ENCODE measurements around the gene GTSF1L. TPM values are rescaled to one million over a fixed set of nuclear protein-coding genes. Genes with fewer than 3 reads are reported as not detected.
A peak's percentile ranks its signal among the peaks of the same experiment; 100 is the strongest.

GTSF1L gene
- total RNA-seq, 1 experiment from 2014 or later, result not detected

GRCh38 chr20:43746344-43747137 is 19.7 kb upstream of the GTSF1L start:
- peak; percentile 65 for DNase-seq (ENCODE audit: low read depth)

GRCh38 chr20:43744966-43745730 is 18.3 kb upstream of the GTSF1L start:
- peak; percentile 64 for DNase-seq (ENCODE audit: low read depth)

GRCh38 chr20:43744151-43744611 is 17.4 kb upstream of the GTSF1L start:
- DNase-seq (ENCODE audit: low read depth), result peak; percentile 71

- no peak for DNase-seq (ENCODE audit: low read depth)
Observed at GRCh38 chr20:43740642-43741041, 13.8 kb upstream of the GTSF1L start.

- no peak for DNase-seq (ENCODE audit: low read depth)
Observed at GRCh38 chr20:43739148-43739749, 12.4 kb upstream of the GTSF1L start.

- no peak for DNase-seq (ENCODE audit: low read depth)
Observed at GRCh38 chr20:43737925-43738324, 11.1 kb upstream of the GTSF1L start.

- peak; percentile 51 for DNase-seq (ENCODE audit: low read depth)
Observed at GRCh38 chr20:43736588-43737158, 9.9 kb upstream of the GTSF1L start.

GRCh38 chr20:43731927-43732326 is 5.1 kb upstream of the GTSF1L start:
- peak; percentile 52 for DNase-seq (ENCODE audit: low read depth)

- DNase-seq (ENCODE audit: low read depth), result peak; percentile 87
Observed at GRCh38 chr20:43731469-43731868, 4.7 kb upstream of the GTSF1L start.

- DNase-seq (ENCODE audit: low read depth), result no peak
Observed at GRCh38 chr20:43728686-43729255, 2.0 kb upstream of the GTSF1L start.

- no peak for DNase-seq (ENCODE audit: low read depth)
Observed at GRCh38 chr20:43727980-43728590, 1.3 kb upstream of the GTSF1L start.

GRCh38 chr20:43726333-43726732 is 469 bp downstream of the GTSF1L start:
- no peak for DNase-seq (ENCODE audit: low read depth)

- no peak for DNase-seq (ENCODE audit: low read depth)
Observed at GRCh38 chr20:43725666-43726065, 1.1 kb downstream of the GTSF1L start.

GRCh38 chr20:43724383-43724782 is 2.4 kb downstream of the GTSF1L start:
- DNase-seq (ENCODE audit: low read depth), result no peak

- no peak for DNase-seq (ENCODE audit: low read depth)
Observed at GRCh38 chr20:43723735-43724134, 3.1 kb downstream of the GTSF1L start.

GRCh38 chr20:43723186-43723585 is 3.6 kb downstream of the GTSF1L start:
- no peak for DNase-seq (ENCODE audit: low read depth)

GRCh38 chr20:43722153-43722505 is 4.7 kb downstream of the GTSF1L start:
- no peak for DNase-seq (ENCODE audit: low read depth)

GRCh38 chr20:43721429-43722152 is 5.2 kb downstream of the GTSF1L start:
- DNase-seq (ENCODE audit: low read depth), result no peak

- DNase-seq (ENCODE audit: low read depth), result no peak
Observed at GRCh38 chr20:43721097-43721428, 5.7 kb downstream of the GTSF1L start.

GRCh38 chr20:43720007-43720406 is 6.8 kb downstream of the GTSF1L start:
- no peak for DNase-seq (ENCODE audit: low read depth)

GRCh38 chr20:43717616-43717995 is 9.2 kb downstream of the GTSF1L start:
- DNase-seq (ENCODE audit: low read depth), result no peak

Measured in RPMI7951 (cell line).